Stimulated activated naive CD8-positive, alpha-beta T cell treated with anti-CD3 and anti-CD28 coated beads, Interleukin-15, amount 100 ng/mL, for 72 hours (primary cell): Measurements from ENCODE around the gene MEIOB.

Source experiments
- ATAC-seq: fragments of 150-1000 bp; cut with Tn5 transposase; 2 replicates; pipeline ENCODE4 v1.10.0; 2021; ENCODE audit warnings: mild to moderate bottlenecking, moderate library complexity
- DNase-seq, 2 donors: peaks; one replicate each; pipeline ENCODE4 v3.0.0; 2021 to 2022
- H3K27ac Mint-ChIP-seq, 2 donors: one replicate each; pipeline ENCODE4 v1.8.0; 2022; ENCODE audit warnings: mild to moderate bottlenecking in 2 of 2, mixed read lengths in 2 of 2, moderate library complexity in 2 of 2
- H3K27me3 Mint-ChIP-seq: one replicate; pipeline ENCODE4 v1.8.0; 2022; ENCODE audit warnings: mixed read lengths
- H3K4me1 Mint-ChIP-seq: one replicate; pipeline ENCODE4 v1.8.0; 2022; ENCODE audit warnings: mild to moderate bottlenecking, mixed read lengths
- H3K4me3 Mint-ChIP-seq, 2 donors: one replicate each; pipeline ENCODE4 v1.8.0; 2022; ENCODE audit warnings: mild to moderate bottlenecking in 2 of 2, mixed read lengths in 2 of 2, moderate library complexity in 1 of 2
- H3K9me3 Mint-ChIP-seq, 2 donors: one replicate each; pipeline ENCODE4 v1.8.0; 2022; ENCODE audit warnings: mixed read lengths in 2 of 2

MEIOB gene

DNA sequence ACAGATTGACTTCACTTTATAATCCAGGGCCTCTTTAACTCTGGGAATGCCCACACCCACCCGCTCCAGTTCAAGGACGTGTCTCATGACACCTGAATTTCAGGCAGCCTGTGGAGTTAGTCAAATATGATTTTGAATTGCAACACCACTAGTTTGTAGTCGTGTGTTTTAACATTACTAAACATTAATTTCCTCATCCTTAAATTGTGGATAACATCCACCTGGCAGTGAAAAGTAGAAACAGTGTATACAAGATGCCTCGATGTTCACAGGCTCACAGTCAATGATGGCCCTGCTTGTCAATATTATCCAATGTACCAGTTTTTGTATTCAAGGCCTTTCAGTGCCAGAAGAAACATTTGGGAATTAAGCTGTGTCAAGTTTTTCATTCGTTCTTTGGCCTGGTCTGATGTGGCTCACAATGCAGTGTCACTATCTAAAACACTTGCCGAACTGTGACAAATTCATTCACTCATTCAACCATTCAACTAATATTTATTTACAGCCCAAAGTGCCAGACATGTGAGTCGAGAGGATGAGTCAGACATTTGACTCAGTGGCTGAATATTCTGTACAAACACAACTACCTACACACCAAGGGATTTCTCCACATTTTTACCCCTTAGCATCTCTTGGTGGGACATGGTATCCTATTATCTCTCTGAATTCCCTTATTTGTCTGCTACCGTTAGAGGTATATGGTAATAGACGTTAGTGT lies 1.4 kb downstream of the MEIOB start:
- Mint-ChIP-seq H3K4me3 (no peak overlapping the region), H3K27ac (no peak overlapping the region), H3K4me1 (peaks cover 8% of the 10 kb centered on the region), H3K27me3 (peaks cover 37% of the 10 kb centered on the region), H3K9me3 (peaks cover 0 to 7% of the 10 kb centered on the region in 2 donors)
- no peak for ATAC-seq
- no peak for DNase-seq

DNA sequence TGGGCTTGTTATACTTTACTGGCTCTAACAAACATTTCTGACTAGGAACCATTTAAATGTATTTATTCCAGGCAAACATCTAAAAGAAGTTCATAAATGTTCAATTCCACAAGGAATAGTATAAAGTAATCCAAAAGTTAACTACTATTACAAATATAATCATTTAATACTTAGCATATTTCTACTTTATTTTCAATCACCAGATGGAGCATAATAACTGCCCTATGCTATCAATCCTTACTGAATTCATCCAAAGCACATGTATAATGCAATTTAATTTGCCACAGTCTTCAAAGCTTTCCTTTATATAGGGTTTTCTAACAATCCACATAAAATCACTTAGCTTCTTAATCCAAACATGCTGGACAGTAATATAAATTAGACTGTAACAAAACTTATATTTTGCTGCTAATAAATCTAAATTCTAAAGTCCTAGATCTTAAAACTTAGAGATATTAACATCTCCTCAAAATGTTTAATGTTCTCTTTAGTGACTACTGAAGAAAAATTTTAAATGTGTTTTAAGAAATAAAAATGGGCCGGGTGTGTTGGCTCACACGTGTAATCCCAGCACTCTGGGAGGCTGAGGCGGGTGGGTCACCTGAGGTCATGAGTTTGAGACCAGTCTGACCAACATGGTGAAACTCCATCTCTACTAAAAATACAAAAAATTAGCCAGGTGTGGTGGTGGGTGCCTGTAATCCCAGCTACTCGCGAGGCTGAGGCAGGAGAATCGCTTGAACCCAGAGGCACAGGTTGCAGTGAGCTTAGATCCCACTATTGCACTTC lies 5.9 kb downstream of the MEIOB start:
- H3K27me3 Mint-ChIP-seq: peaks cover 8% of the 10 kb centered on the region
- no peak overlapping the region for H3K27ac Mint-ChIP-seq
- no peak for ATAC-seq
- no peaks in the 10 kb centered on the region for H3K4me1 Mint-ChIP-seq
- no peak overlapping the region for H3K4me3 Mint-ChIP-seq
- no peaks in the 10 kb centered on the region for H3K9me3 Mint-ChIP-seq
- no peak for DNase-seq

DNA sequence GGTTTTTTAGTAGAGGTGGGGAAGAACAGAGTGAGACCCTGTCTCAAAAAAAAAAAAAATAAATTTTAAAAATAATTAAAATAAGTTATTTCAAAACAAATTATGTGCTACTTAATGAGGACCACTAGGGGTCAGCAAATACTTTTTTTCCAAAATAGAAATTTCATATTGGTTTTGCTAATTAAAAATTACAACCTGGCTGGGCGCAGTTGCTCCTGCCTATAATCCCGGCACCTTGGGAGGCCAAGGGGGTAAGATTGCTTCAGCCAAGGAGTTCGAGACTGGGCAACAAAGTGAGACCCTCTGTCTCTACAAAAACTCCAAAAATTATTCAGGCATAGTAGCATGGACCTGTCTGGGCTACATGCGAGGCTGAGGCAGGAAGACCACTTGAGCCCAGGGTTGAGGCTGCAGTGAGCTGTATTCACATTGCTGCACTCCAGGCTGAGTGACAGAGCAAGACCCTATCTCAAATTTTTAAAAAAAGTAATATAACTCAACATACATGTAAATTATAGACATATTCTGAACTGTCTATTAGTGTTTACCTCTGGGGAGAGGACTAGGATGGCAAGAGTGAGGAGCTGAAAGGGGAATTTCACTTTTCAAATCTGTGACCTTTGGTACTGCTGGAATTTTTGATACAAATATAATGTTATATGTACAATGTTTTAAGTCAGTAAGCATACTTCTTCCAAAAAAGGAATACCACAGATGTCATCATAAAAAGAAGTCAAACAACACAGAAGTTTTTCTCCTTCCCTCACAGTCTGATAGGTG lies 8.1 kb downstream of the MEIOB start:
- DNase-seq (peak; percentile 13 to 15), ATAC-seq (no peak)
- no peak overlapping the region for H3K4me3 Mint-ChIP-seq
- peaks cover 5% of the 10 kb centered on the region for H3K4me1 Mint-ChIP-seq
- peaks cover 16% of the 10 kb centered on the region for H3K27me3 Mint-ChIP-seq
- H3K27ac Mint-ChIP-seq: no peak overlapping the region
- H3K9me3 Mint-ChIP-seq: no peaks in the 10 kb centered on the region

DNA sequence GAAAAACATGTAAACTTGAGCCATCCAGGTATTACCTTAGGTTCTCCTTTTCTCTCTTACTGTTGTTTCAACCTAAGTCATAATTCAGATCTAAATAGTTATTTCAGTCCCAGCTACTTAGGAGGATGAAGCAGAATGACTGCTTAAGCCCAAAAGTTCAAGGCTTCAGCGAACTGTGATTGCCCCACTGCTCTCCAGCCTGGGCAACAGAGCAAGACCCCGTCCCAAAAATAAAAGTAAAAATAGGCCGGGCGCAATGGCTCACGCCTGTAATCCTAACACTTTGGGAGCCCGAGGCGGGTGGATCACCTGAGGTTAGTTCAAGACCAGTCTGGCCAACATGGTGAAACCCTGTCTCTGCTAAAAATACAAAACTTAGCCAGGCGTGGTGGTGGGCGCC lies 9.6 kb downstream of the MEIOB start:
- Mint-ChIP-seq H3K27me3 (peaks cover 16% of the 10 kb centered on the region), H3K4me1 (peaks cover 6% of the 10 kb centered on the region), H3K4me3 (no peak overlapping the region), H3K27ac (no peak overlapping the region), H3K9me3 (no peaks in the 10 kb centered on the region)
- DNase-seq (no peak), ATAC-seq (no peak)

- H3K27me3 Mint-ChIP-seq: peaks cover 16% of the 10 kb centered on the region
- ATAC-seq: no peak
- no peak overlapping the region for H3K27ac Mint-ChIP-seq
- no peak overlapping the region for H3K4me3 Mint-ChIP-seq
- DNase-seq: no peak
- H3K9me3 Mint-ChIP-seq: no peaks in the 10 kb centered on the region
- H3K4me1 Mint-ChIP-seq: peaks cover 13% of the 10 kb centered on the region
These were observed 10.2 kb downstream of the MEIOB start for GRCh38 chr16:1861730-1862129.

GRCh38 chr16:1859650-1860049 lies 12.3 kb downstream of the MEIOB start:
- H3K4me3 Mint-ChIP-seq: no peak overlapping the region
- peaks cover 8% of the 10 kb centered on the region for H3K27me3 Mint-ChIP-seq
- H3K4me1 Mint-ChIP-seq: peaks cover 28% of the 10 kb centered on the region
- ATAC-seq (no peak), DNase-seq (no peak)
- no peak overlapping the region for H3K27ac Mint-ChIP-seq
- H3K9me3 Mint-ChIP-seq: no peaks in the 10 kb centered on the region

GRCh38 chr16:1858189-1858865 lies 13.6 kb downstream of the MEIOB start:
- no peaks in the 10 kb centered on the region for H3K9me3 Mint-ChIP-seq
- no peak overlapping the region for H3K4me3 Mint-ChIP-seq
- peaks cover 38% of the 10 kb centered on the region for H3K4me1 Mint-ChIP-seq
- DNase-seq (no peak), ATAC-seq (no peak)
- H3K27me3 Mint-ChIP-seq: peaks cover 8% of the 10 kb centered on the region
- H3K27ac Mint-ChIP-seq: no peak overlapping the region

DNA sequence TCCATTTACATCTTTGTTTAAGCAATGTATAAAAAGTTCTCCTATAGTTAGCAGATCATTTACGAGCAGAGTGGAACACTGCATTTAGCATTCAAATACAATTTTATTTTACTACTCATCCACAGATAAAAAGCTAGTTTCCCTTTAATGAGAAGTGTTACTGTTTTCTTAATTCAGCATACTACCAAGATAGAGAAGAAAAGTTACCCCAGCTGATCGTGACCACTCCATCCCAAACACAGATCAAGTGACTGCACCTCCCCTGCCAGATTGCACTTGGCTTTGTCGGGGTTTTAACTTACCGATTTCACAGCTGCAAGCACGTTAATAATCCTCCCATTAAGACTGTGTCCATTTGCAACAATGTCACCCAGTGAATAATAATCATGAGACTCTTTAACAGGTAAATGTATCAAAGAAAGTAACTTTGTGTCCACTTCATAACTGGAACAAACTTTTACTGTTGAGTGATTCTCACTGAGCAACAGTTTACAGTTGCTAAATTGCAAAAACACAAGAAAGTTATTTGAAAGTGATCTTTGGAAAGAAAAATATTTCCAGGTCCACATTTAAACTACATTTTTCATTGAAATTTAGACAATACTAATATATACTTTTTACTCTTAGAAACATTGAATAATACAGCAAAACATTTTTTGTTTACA lies 14.4 kb downstream of the MEIOB start:
- Mint-ChIP-seq H3K9me3 (no peaks in the 10 kb centered on the region), H3K4me3 (no peak overlapping the region), H3K4me1 (peaks cover 38% of the 10 kb centered on the region), H3K27me3 (peaks cover 8% of the 10 kb centered on the region), H3K27ac (no peak overlapping the region)
- ATAC-seq (no peak), DNase-seq (no peak)

GRCh38 chr16:1851793-1852192 lies 20.2 kb downstream of the MEIOB start:
- no peaks in the 10 kb centered on the region for H3K9me3 Mint-ChIP-seq
- peaks cover 26% of the 10 kb centered on the region for H3K4me1 Mint-ChIP-seq
- ATAC-seq: no peak
- DNase-seq: no peak
- H3K4me3 Mint-ChIP-seq: no peak overlapping the region
- H3K27me3 Mint-ChIP-seq: no peaks in the 10 kb centered on the region
- H3K27ac Mint-ChIP-seq: no peak overlapping the region

DNA sequence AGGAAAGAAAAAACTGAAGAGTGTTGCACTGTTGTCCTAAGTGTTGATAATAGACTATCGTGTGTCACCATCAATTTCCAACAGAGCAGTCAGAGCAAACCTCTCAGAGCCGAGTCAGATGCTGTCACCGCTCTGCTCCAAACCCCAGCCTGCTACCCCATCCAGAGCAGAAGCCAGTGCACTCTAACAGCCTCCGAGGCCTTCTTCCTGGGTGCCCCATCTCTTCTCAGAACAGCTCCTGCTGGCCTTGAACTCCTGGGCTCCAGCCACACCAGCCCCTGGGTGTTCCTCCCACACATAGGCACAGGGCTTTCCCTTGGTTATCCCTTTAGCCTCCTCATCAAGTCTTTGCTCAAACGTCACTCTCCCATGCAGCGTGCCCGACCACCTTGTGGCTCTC lies 21.0 kb downstream of the MEIOB start:
- H3K9me3 Mint-ChIP-seq: no peaks in the 10 kb centered on the region
- H3K4me1 Mint-ChIP-seq: peaks cover 24% of the 10 kb centered on the region
- no peak overlapping the region for H3K27ac Mint-ChIP-seq
- H3K4me3 Mint-ChIP-seq: no peak overlapping the region
- H3K27me3 Mint-ChIP-seq: peaks cover 2% of the 10 kb centered on the region
- DNase-seq (no peak), ATAC-seq (no peak)

GRCh38 chr16:1846416-1846815 lies 25.5 kb downstream of the MEIOB start:
- ATAC-seq: no peak
- no peaks in the 10 kb centered on the region for H3K9me3 Mint-ChIP-seq
- no peak for DNase-seq
- H3K27me3 Mint-ChIP-seq: peaks cover 7% of the 10 kb centered on the region
- H3K4me1 Mint-ChIP-seq: no peaks in the 10 kb centered on the region
- H3K27ac Mint-ChIP-seq: no peak overlapping the region
- no peak overlapping the region for H3K4me3 Mint-ChIP-seq

- H3K4me1 Mint-ChIP-seq: no peaks in the 10 kb centered on the region
- peaks cover 7% of the 10 kb centered on the region for H3K27me3 Mint-ChIP-seq
- no peaks in the 10 kb centered on the region for H3K9me3 Mint-ChIP-seq
- H3K4me3 Mint-ChIP-seq: no peak overlapping the region
- ATAC-seq: no peak
- DNase-seq: no peak
- no peak overlapping the region for H3K27ac Mint-ChIP-seq
These were observed 26.0 kb downstream of the MEIOB start for GRCh38 chr16:1845985-1846384.

DNA sequence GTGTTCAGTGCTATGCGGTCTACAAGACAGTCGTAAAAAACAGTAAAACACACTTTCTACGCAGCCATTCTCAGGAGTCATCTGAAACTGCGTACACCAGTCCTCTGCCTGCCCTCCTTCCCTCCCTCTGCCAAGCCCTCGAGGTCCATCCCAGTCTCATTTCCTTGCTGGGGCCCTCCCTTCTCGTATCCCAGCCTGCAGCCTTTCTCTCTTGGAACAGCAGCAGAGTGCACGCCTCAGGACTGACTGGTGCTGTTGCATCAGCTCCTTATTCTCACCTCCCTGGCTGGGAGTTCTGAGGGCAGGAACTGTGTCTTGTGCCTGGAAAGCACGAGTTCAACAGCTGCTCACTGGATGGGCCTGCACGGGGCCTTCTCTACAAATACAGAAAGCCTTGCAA lies 32.4 kb downstream of the MEIOB start:
- Mint-ChIP-seq H3K4me1 (no peaks in the 10 kb centered on the region), H3K9me3 (no peaks in the 10 kb centered on the region), H3K27me3 (no peaks in the 10 kb centered on the region), H3K27ac (no peak overlapping the region), H3K4me3 (no peak overlapping the region)
- DNase-seq: no peak
- ATAC-seq: no peak

DNA sequence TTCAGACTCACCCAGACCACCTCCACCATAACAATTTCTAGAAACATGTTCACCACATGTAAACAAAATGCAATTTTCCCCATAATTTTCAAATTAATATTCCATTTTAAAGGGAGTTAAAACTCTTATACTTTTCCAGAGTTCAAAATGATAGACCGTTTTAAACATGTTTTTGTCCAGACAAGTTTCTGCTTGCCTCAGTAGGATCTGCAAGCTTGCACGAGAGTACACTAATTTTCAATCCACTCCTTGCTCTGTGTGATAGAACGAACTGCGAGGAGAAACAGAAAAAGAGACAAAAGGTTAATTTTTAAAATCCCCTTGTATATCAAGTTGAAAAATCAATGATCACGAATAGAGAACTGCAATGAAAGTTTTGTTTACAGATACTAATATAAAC lies 37.9 kb downstream of the MEIOB start:
- H3K4me1 Mint-ChIP-seq: peaks cover 17% of the 10 kb centered on the region
- H3K4me3 Mint-ChIP-seq: no peak overlapping the region
- H3K27ac Mint-ChIP-seq: no peak overlapping the region

GRCh38 chr16:1832838-1833454 lies 39.0 kb downstream of the MEIOB start:
- H3K4me1 Mint-ChIP-seq: peaks cover 21% of the 10 kb centered on the region
- no peak overlapping the region for H3K4me3 Mint-ChIP-seq
- ATAC-seq (no peak), DNase-seq (no peak)
- peak overlapping the region in 1 of 2 donors; percentile 40 for H3K27ac Mint-ChIP-seq
- no peaks in the 10 kb centered on the region for H3K27me3 Mint-ChIP-seq
- H3K9me3 Mint-ChIP-seq: no peaks in the 10 kb centered on the region

More for the DNA sequence above, 37.9 kb downstream of the MEIOB start:
- ATAC-seq (no peak), DNase-seq (no peak)
- H3K27me3 Mint-ChIP-seq: no peaks in the 10 kb centered on the region
- H3K9me3 Mint-ChIP-seq: no peaks in the 10 kb centered on the region
